A549 treated with CORT108297 at 1 μM for 4 hours (cell line): ENCODE results near the gene RHAG. TPM values are rescaled to one million over a fixed set of nuclear protein-coding genes. Genes with fewer than 3 reads are reported as not detected.

Experiments used
- total RNA-seq: library from RNA; stranded (reverse); fragments of 200-300 nt; extraction: Qiagen RNA extraction; gene quantifications from 5 replicates; pipeline ENCODE4 v1.2.3, GENCODE V29; 2022

Gene RHAG
- 0.06 to 0.10 TPM (median 0.07 TPM) in 3 of 5 replicates, not detected in the others for total RNA-seq

GRCh38 chr6:49636713-49637349, at the start of gene RHAG:
TSS of gene RHAG (minus strand) at chr6:49636839. CDS start at chr6:49636812, 27 bp downstream.

Other genes starting within 250 kb of the RHAG start
- 4.7 to 7.7 TPM (median 5.8 TPM) in 5 replicates for gene MMUT, start 173.6 kb downstream of the RHAG start, total RNA-seq
- gene CENPQ, start 173.5 kb downstream of the RHAG start, total RNA-seq, result 6.5 to 8.4 TPM (median 7.6 TPM) in 5 replicates
- not detected in 5 replicates for gene GLYATL3, start 136.9 kb downstream of the RHAG start, total RNA-seq
- gene C6orf141, start 86.2 kb downstream of the RHAG start, total RNA-seq, result 18.6 to 21.3 TPM (median 19.1 TPM) in 5 replicates
- gene CRISP2, start 76.7 kb upstream of the RHAG start, total RNA-seq, result not detected in 5 replicates
- gene CRISP3, start 107.5 kb upstream of the RHAG start, total RNA-seq, result not detected in 5 replicates
- gene PGK2, start 150.4 kb upstream of the RHAG start, total RNA-seq, result not detected in 5 replicates
- gene CRISP1, start 229.7 kb upstream of the RHAG start, total RNA-seq, result not detected in 5 replicates